Suprapubic skin (tissue), 4 donors: Measurements from ENCODE around the gene STMP1. TPM values are rescaled to one million over a fixed set of nuclear protein-coding genes. Genes with fewer than 3 reads are reported as not detected.

ENCODE experiments used
- DNase-seq, 2 donors: peaks; one replicate each; pipeline ENCODE4 v3.0.0-alpha.2; 2019; ENCODE audit warnings: low spot score in 2 of 2
- H3K27ac ChIP-seq: fragments of 200-600 bp; sonication (generic); one replicate; pipeline ENCODE4 v1.5.1; 2019
- H3K27me3 ChIP-seq: fragments of 200-600 bp; sonication (generic); one replicate; pipeline ENCODE4 v1.5.1; 2019
- H3K36me3 ChIP-seq: fragments of 200-600 bp; sonication (generic); one replicate; pipeline ENCODE4 v1.5.1; 2019
- H3K4me1 ChIP-seq: fragments of 200-600 bp; sonication (generic); one replicate; pipeline ENCODE4 v1.5.1; 2019
- H3K4me3 ChIP-seq: fragments of 200-600 bp; sonication (generic); one replicate; pipeline ENCODE4 v1.5.1; 2019; ENCODE audit warnings: mild to moderate bottlenecking
- H3K9me3 ChIP-seq: fragments of 200-600 bp; sonication (generic); one replicate; pipeline ENCODE4 v1.5.1; 2019
- CTCF ChIP-seq, 2 donors: fragments of 200-600 bp in 1 of 2; fragments of 450-650 bp in 1 of 2; sonication (generic) in 1 of 2; IDR thresholded peaks; one replicate each; pipeline ENCODE4 v1.5.1; 2016 to 2019; ENCODE audit warnings: antibody characterized with exemption in 2 of 2, mild to moderate bottlenecking in 1 of 2, moderate library complexity in 1 of 2
- EP300 ChIP-seq: sonication (generic); formaldehyde crosslinking; IDR thresholded peaks from one replicate; pipeline ENCODE4 v1.6.1; 2017; ENCODE audit warnings: antibody characterized with exemption
- POLR2A ChIP-seq, 2 donors: fragments of 450-650 bp; IDR thresholded peaks; one replicate each; pipeline ENCODE4 v1.6.1; 2017; ENCODE audit warnings: antibody characterized with exemption in 2 of 2, mild to moderate bottlenecking in 2 of 2, moderate library complexity in 2 of 2
- POLR2AphosphoS5 ChIP-seq, 3 donors: sonication (generic); formaldehyde crosslinking; IDR thresholded peaks; one replicate each; pipeline ENCODE4 v1.6.1; 2017; ENCODE audit warnings: antibody characterized with exemption in 3 of 3
- WGBS: methylation state at CpG from one replicate; pipeline ENCODE4 v1.1.5; 2018; 5-methylcytosine and 5-hydroxymethylcytosine counted together
- total RNA-seq, 4 donors: library from RNA; depleted of rRNA; stranded (reverse); fragments of >200 nt; gene quantifications; one replicate each; pipeline ENCODE4 v1.1.0, GENCODE V29; 2016

STMP1 gene
- total RNA-seq, 4 donors from 2014 or later = 15.0 to 24.7 (median 16.3) TPM

GRCh38 chr7:135716677-135717238 is 54.4 kb downstream of the STMP1 start:
- WGBS = 30% methylated on average over 9 of the region's 9 CpGs
- Histone ChIP-seq H3K27ac (no peak overlapping the region), H3K4me1 (peaks cover 7% of the 10 kb centered on the region), H3K4me3 (no peak overlapping the region), H3K9me3 (no peaks in the 10 kb centered on the region), H3K36me3 (no peaks in the 10 kb centered on the region), H3K27me3 (no peaks in the 10 kb centered on the region)
- DNase-seq = no peak
- no peak for TF ChIP-seq POLR2A (IDR thresholded peaks at IDR 0.05)
- TF ChIP-seq POLR2AphosphoS5 (IDR thresholded peaks at IDR 0.05) = no peak
- no peak for TF ChIP-seq EP300
- no peak for TF ChIP-seq CTCF (IDR thresholded peaks at IDR 0.05)

- Histone ChIP-seq H3K27me3 (no peaks in the 10 kb centered on the region), H3K27ac (no peak overlapping the region), H3K36me3 (no peaks in the 10 kb centered on the region), H3K4me1 (peaks cover 7% of the 10 kb centered on the region), H3K4me3 (no peak overlapping the region), H3K9me3 (no peaks in the 10 kb centered on the region)
- WGBS = 70% methylated on average over 3 of the region's 3 CpGs
- DNase-seq = no peak
- no peak for TF ChIP-seq EP300
- TF ChIP-seq CTCF (IDR thresholded peaks at IDR 0.05) = no peak
- TF ChIP-seq POLR2AphosphoS5 (IDR thresholded peaks at IDR 0.05) = no peak
- no peak for TF ChIP-seq POLR2A (IDR thresholded peaks at IDR 0.05)
Observed at GRCh38 chr7:135717693-135718092, 55.4 kb downstream of the STMP1 start.

- no peaks in the 10 kb centered on the region for H3K36me3 ChIP-seq
- DNase-seq = no peak
- WGBS = 90% methylated on average over 2 of the region's 2 CpGs
- no peak overlapping the region for H3K4me3 ChIP-seq
- no peaks in the 10 kb centered on the region for H3K9me3 ChIP-seq
- TF ChIP-seq POLR2A (IDR thresholded peaks at IDR 0.05) = no peak
- no peak for TF ChIP-seq POLR2AphosphoS5 (IDR thresholded peaks at IDR 0.05)
- no peak for TF ChIP-seq EP300
- no peak for TF ChIP-seq CTCF (IDR thresholded peaks at IDR 0.05)
- H3K27me3 ChIP-seq = no peaks in the 10 kb centered on the region
- H3K4me1 ChIP-seq = peaks cover 7% of the 10 kb centered on the region
- no peak overlapping the region for H3K27ac ChIP-seq
Observed at GRCh38 chr7:135718219-135718618, 55.9 kb downstream of the STMP1 start.

GRCh38 chr7:135718794-135719437 is 56.6 kb downstream of the STMP1 start:
- Histone ChIP-seq H3K36me3 (no peaks in the 10 kb centered on the region), H3K27me3 (no peaks in the 10 kb centered on the region), H3K4me3 (no peak overlapping the region), H3K27ac (no peak overlapping the region), H3K9me3 (no peaks in the 10 kb centered on the region), H3K4me1 (peaks cover 7% of the 10 kb centered on the region)
- 78% methylated on average over 7 of the region's 7 CpGs for WGBS
- TF ChIP-seq CTCF (IDR thresholded peaks at IDR 0.05) (no peak), POLR2AphosphoS5 (IDR thresholded peaks at IDR 0.05) (no peak), POLR2A (IDR thresholded peaks at IDR 0.05) (no peak), EP300 (no peak)
- no peak for DNase-seq

- no peaks in the 10 kb centered on the region for H3K9me3 ChIP-seq
- TF ChIP-seq POLR2A (IDR thresholded peaks at IDR 0.05) (no peak), CTCF (IDR thresholded peaks at IDR 0.05) (no peak), EP300 (no peak), POLR2AphosphoS5 (IDR thresholded peaks at IDR 0.05) (no peak)
- H3K27me3 ChIP-seq = no peaks in the 10 kb centered on the region
- DNase-seq = no peak
- peaks cover 7% of the 10 kb centered on the region for H3K4me1 ChIP-seq
- H3K27ac ChIP-seq = no peak overlapping the region
- no peak overlapping the region for H3K4me3 ChIP-seq
- H3K36me3 ChIP-seq = no peaks in the 10 kb centered on the region
- 64% methylated on average over 2 of the region's 2 CpGs for WGBS
Observed at GRCh38 chr7:135719688-135720087, 57.4 kb downstream of the STMP1 start.
